GM12874 (cell line): Measurements from ENCODE around the gene IDH3A.

Source experiments
- CTCF ChIP-seq: IDR thresholded peaks from 2 replicates; pipeline ENCODE4 v1.5.1; 2011; ENCODE audit warnings: low read depth, mild to moderate bottlenecking, control low read depth, low read length, moderate library complexity; ENCODE audit not compliant: insufficient read depth

The IDH3A gene

GRCh38 chr15:78104566-78105475, 44.3 kb upstream of the IDH3A start:
- no peak for TF ChIP-seq CTCF

GRCh38 chr15:78105476-78106241, 43.5 kb upstream of the IDH3A start:
- no peak for TF ChIP-seq CTCF

GRCh38 chr15:78107471-78107870, 41.7 kb upstream of the IDH3A start:
- TF ChIP-seq CTCF, result no peak

GRCh38 chr15:78108300-78109084, 40.7 kb upstream of the IDH3A start:
- peak; percentile 93 for TF ChIP-seq CTCF

DNA sequence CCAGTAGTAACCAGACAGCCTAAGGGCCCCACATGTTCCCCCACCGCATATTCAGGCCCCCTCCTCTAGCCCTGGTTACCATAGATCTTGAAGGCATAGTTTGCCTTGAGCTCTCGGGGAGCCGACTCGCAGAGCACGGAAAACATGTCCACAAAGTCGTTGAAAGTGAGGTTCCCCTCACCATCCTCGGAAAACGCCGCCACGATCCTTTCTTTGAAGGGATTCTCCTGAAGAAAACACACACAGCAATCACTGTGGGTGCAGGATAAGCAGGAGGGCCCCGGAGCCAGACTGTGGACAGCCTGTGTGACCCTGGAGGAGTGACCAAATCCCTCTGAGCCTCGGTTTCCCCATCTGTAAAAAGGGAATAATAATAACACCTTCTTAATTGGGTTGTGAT, 40.0 kb upstream of the IDH3A start:
- TF ChIP-seq CTCF, result no peak

- no peak for TF ChIP-seq CTCF
Measured at GRCh38 chr15:78110096-78110495, 39.1 kb upstream of the IDH3A start.
